Vagina (tissue), 2 donors: ENCODE data around the gene CUX1.

Experiments
- POLR2A ChIP-seq, 2 donors: fragments of 450-650 bp; IDR thresholded peaks; one replicate each; pipeline ENCODE4 v1.6.1; 2017; ENCODE audit warnings: antibody characterized with exemption in 2 of 2, mild to moderate bottlenecking in 2 of 2, moderate library complexity in 2 of 2
- POLR2AphosphoS5 ChIP-seq, 2 donors: sonication (generic); formaldehyde crosslinking; IDR thresholded peaks; one replicate each; pipeline ENCODE4 v1.9.0; 2017; ENCODE audit warnings: antibody characterized with exemption in 2 of 2, mild to moderate bottlenecking in 2 of 2, low read depth in 1 of 2; ENCODE audit not compliant: insufficient read depth in 1 of 2
- TF ChIP-seq, protein P1 (sequence below), 3 experiments: fragments of 450-650 bp in 2 of 3; fragments of 200-600 bp in 1 of 3; sonication (generic) in 1 of 3; IDR thresholded peaks; one replicate each; pipeline ENCODE4 v1.5.1; 2017 to 2019; ENCODE audit warnings: antibody characterized with exemption in 3 of 3, mild to moderate bottlenecking in 2 of 3, moderate library complexity in 2 of 3

DNA sequence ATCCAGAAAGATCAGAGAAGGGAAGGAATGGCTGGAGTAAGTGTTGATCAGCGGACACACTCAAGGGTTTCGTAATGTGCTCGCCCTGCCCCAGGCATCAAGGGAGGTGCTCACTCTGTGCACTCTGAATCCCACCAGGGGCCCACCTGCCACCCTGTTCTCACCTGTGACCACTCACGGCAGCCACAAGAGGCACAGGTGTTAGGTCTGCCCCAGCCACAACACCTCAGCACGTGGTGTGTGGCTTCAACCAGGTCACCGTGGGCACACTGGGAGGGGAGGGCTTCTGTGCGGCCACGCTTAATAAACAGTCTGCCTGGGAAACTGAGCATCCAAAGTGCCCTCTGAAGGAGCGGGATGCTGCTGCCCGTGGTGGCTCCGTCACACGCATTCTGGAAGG lies 49.8 kb downstream of the CUX1 start:
- TF ChIP-seq, protein P1, sequence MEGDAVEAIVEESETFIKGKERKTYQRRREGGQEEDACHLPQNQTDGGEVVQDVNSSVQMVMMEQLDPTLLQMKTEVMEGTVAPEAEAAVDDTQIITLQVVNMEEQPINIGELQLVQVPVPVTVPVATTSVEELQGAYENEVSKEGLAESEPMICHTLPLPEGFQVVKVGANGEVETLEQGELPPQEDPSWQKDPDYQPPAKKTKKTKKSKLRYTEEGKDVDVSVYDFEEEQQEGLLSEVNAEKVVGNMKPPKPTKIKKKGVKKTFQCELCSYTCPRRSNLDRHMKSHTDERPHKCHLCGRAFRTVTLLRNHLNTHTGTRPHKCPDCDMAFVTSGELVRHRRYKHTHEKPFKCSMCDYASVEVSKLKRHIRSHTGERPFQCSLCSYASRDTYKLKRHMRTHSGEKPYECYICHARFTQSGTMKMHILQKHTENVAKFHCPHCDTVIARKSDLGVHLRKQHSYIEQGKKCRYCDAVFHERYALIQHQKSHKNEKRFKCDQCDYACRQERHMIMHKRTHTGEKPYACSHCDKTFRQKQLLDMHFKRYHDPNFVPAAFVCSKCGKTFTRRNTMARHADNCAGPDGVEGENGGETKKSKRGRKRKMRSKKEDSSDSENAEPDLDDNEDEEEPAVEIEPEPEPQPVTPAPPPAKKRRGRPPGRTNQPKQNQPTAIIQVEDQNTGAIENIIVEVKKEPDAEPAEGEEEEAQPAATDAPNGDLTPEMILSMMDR (IDR thresholded peaks at IDR 0.05), result no peak
- no peak for TF ChIP-seq POLR2AphosphoS5 (IDR thresholded peaks at IDR 0.05; ENCODE audit: insufficient read depth in 1 of 2, low read depth in 1 of 2)
- TF ChIP-seq POLR2A (IDR thresholded peaks at IDR 0.05), result no peak
